Upper lobe of right lung (tissue), 1 donor: Measurements from ENCODE around the gene IMPA2. TPM values are rescaled to one million over a fixed set of nuclear protein-coding genes. Genes with fewer than 3 reads are reported as not detected.
"Not testable (repeated sequence)": the region's sequence is repeated elsewhere in the genome, so short reads cannot be mapped to it uniquely, and the experiment has no call there.

Experiments
- ATAC-seq: fragments of 200-7000 bp; cut with Tn5 transposase; one replicate; pipeline ENCODE4 v1.9.1; 2020; ENCODE audit warnings: mild to moderate bottlenecking, moderate library complexity
- DNase-seq: peaks from one replicate; pipeline ENCODE4 v3.0.0-alpha.2; 2020
- H3K27ac ChIP-seq: fragments of 200-600 bp; one replicate; pipeline ENCODE4 v1.8.0; 2022
- H3K27me3 ChIP-seq: fragments of 200-600 bp; one replicate; pipeline ENCODE4 v1.8.0; 2022; ENCODE audit warnings: mild to moderate bottlenecking
- H3K36me3 ChIP-seq: fragments of 200-600 bp; one replicate; pipeline ENCODE4 v1.8.0; 2022
- H3K4me1 ChIP-seq: fragments of 200-600 bp; one replicate; pipeline ENCODE4 v1.8.0; 2022
- H3K4me3 ChIP-seq: fragments of 200-600 bp; one replicate; pipeline ENCODE4 v1.8.0; 2022; ENCODE audit warnings: mild to moderate bottlenecking
- H3K9me3 ChIP-seq: fragments of 200-600 bp; one replicate; pipeline ENCODE4 v1.8.0; 2022
- CTCF ChIP-seq: fragments of 200-600 bp; IDR thresholded peaks from one replicate; pipeline ENCODE4 v1.8.0; 2022; ENCODE audit warnings: antibody characterized with exemption
- intact Hi-C: fragments of 100-400 bp; cut with DNase I; formaldehyde crosslinking; loops from one replicate; pipeline ENCODE4 v1.11.0; 2022
- total RNA-seq: library from RNA; stranded (reverse); fragmentation: NEBNext Ultra II Directional; extraction: Animal tissue kit (Norgen Biotek cat#: 25700); gene quantifications from one replicate; pipeline ENCODE4 v1.2.1, GENCODE V29; 2021
- donor health status: DM: no; HTN: yes; CAD: no; lungs with severe emphysema.

Gene IMPA2
- total RNA-seq, 1 donor from 2014 or later: 54.6 TPM

- ATAC-seq: no peak
- TF ChIP-seq CTCF: no peak
Observed at GRCh38 chr18:11956371-11957308, 24.7 kb upstream of the IMPA2 start.

DNA sequence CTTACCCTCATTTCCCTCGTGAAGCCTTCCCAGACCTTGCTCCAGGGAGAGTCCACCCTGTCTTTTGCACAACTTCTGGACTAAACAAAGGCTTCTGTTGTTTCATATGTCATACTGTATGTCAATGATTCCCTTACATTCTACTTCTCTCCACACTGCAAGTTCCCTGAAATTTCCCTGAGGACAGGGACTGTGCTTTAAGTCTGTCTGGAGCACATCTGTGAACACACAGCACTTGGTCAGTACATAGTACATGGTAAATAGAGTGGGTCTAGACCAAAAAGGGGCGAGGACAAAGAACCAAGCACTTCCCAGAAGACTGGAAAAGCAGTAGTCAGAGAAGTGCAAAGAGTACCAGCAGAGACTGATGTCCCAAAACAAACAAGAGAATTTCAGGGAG, 23.7 kb upstream of the IMPA2 start:
- intact Hi-C loops: no loop called here
- ATAC-seq (no peak), DNase-seq (no peak)
- Histone ChIP-seq H3K4me3 (no peak overlapping the region), H3K9me3 (no peaks in the 10 kb centered on the region), H3K27ac (no peak overlapping the region), H3K27me3 (no peaks in the 10 kb centered on the region), H3K4me1 (peaks cover 4% of the 10 kb centered on the region), H3K36me3 (no peaks in the 10 kb centered on the region)
- no peak for TF ChIP-seq CTCF

More at GRCh38 chr18:11956371-11957308, 24.7 kb upstream of the IMPA2 start:
- Histone ChIP-seq H3K9me3 (no peaks in the 10 kb centered on the region), H3K27ac (no peak overlapping the region), H3K4me3 (no peak overlapping the region), H3K4me1 (peaks cover 4% of the 10 kb centered on the region), H3K27me3 (no peaks in the 10 kb centered on the region), H3K36me3 (no peaks in the 10 kb centered on the region)
- no peak for DNase-seq
- intact Hi-C loops: no loop called here

- intact Hi-C loops, DNase-seq: not testable (repeated sequence)
Observed at GRCh38 chr18:11959651-11960050, 21.7 kb upstream of the IMPA2 start.

DNA sequence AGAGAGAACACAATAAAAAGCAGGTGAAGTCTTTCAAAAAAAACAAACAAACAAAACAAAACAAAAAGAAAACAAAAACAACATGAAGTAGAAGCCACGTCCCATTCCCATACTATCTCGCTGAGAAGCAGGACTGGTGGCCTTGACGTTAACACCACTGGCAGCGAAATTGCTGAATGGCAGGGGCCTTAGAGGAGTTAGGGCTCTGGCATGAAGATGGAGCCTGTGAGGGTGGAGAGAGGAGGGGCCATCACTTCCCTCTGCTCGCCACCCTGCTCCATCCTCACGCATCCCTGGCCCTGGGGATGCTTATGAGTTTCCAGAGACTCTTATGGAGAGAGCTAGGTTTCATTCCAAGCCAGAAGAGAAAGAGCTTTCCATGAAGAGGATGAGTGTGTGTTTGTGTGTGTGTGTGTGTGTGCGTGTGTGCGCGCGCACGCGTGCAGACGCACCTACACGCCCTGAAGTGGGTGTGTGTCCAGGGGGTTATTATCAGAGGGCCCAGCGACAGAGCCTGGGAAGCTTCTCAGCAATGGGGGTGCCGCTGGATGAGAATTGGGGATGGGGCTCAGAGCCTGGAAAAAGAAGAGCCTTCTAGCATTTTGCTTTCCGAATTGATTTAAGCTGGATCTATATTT, 20.4 kb upstream of the IMPA2 start:
- DNase-seq: no peak
- intact Hi-C loops: no loop called here
- ATAC-seq: no peak

More at GRCh38 chr18:11959651-11960050, 21.7 kb upstream of the IMPA2 start:
- H3K27me3 ChIP-seq, ATAC-seq, H3K9me3 ChIP-seq, H3K36me3 ChIP-seq, H3K4me3 ChIP-seq, H3K4me1 ChIP-seq, H3K27ac ChIP-seq: not testable (repeated sequence)

DNA sequence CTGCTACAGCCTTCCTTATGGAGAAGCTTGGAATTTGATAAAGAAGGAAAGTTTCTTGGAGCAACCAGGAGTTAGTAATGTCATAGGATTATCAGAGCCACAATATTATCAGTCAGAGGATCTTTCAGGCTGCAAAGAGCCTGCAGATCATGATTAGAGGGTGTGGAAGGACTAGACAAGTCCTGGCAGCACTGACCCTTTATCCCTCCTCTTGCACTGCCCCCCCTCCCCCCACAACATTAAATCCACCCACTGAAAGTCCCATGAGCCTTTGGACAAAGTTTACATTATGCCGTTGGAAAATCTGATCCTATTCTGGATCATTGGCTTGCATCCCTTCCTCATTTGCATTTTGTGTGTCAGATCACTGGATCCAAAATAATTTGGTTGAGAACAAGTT, 18.7 kb upstream of the IMPA2 start:
- Histone ChIP-seq H3K36me3 (no peaks in the 10 kb centered on the region), H3K4me1 (no peaks in the 10 kb centered on the region), H3K27ac (no peak overlapping the region), H3K9me3 (no peaks in the 10 kb centered on the region), H3K4me3 (no peak overlapping the region), H3K27me3 (no peaks in the 10 kb centered on the region)
- no peak for TF ChIP-seq CTCF
- intact Hi-C loops: no loop called here
- no peak for ATAC-seq
- DNase-seq: no peak

More for the DNA sequence above, 20.4 kb upstream of the IMPA2 start:
- Histone ChIP-seq H3K9me3 (no peaks in the 10 kb centered on the region), H3K27me3 (no peaks in the 10 kb centered on the region), H3K36me3 (no peaks in the 10 kb centered on the region), H3K4me1 (no peaks in the 10 kb centered on the region), H3K4me3 (no peak overlapping the region), H3K27ac (no peak overlapping the region)
- TF ChIP-seq CTCF: no peak

DNA sequence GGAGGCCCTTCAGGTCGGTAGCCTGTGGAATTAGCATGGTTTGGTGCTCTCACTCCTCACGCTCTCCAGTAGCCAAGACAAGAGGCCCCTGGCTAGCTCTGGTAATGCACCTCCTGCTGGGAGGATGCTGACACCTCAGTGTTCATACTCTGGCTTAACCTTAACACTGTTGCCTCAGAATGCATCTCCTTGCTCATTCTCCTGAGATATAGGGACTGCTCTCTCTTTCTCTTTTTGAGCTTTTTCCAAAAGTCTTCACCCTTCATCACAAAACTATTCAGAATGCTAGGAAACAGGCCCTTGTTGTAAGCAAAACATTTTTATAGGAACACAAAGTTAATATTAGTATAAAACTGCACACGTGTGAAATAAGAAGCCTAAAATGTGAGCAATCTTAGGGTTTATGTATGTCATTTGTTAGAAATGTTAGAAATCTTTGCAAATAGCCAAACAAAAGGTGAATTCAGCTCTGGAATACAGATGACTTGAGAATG, 17.3 kb upstream of the IMPA2 start:
- Histone ChIP-seq H3K27me3 (no peaks in the 10 kb centered on the region), H3K27ac (no peak overlapping the region), H3K36me3 (no peaks in the 10 kb centered on the region), H3K9me3 (no peaks in the 10 kb centered on the region), H3K4me3 (no peak overlapping the region), H3K4me1 (no peaks in the 10 kb centered on the region)
- DNase-seq (no peak), ATAC-seq (peak; percentile 41)
- TF ChIP-seq CTCF: no peak
- intact Hi-C loops: no loop called here
